NCI-H226 (cell line): Measurements from ENCODE around the gene ZNF778.

Experiments
- DNase-seq: peaks from one replicate; pipeline ENCODE4 v3.0.0-alpha.2; 2015

Gene ZNF778

DNA sequence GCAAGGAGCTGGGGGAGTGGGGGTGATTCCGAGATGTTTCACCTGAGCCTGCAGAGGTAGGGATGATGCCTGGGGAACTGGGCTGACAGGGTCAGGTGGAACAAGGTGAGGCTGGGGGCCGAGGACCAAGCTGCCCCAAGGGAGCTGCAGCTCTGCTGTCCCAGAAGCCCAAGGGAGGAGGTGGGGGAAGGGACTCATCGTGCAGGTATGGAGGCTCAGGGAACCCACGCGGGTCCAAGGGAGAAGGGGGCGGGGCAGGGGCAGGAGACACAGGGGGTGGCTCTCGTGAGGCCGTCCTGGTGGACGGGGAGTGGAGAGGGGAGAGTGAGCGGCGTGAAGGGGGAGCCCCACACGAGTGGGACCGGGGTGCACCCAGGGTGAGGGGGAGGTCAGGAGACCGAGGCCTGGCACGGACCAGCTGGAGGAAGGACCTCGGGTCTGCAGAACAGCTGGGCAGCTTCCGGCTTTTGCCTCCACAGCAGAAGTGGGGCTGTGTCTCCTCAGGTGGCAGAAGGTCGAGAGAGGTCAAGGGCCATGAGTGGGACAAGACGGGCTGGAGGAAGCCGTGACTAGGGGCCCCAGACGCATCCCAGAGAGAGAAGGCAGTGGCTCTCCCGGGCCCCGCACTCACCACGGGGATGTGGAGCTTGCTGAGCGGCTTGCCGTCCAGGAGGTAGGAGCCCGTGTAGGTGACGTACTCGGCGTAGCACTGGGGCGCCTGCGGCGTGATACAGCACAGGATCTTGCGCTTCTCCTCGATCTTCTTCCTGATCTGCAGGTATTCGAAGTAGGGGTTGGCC is 61.1 kb downstream of the ZNF778 start:
- no peak for DNase-seq

DNA sequence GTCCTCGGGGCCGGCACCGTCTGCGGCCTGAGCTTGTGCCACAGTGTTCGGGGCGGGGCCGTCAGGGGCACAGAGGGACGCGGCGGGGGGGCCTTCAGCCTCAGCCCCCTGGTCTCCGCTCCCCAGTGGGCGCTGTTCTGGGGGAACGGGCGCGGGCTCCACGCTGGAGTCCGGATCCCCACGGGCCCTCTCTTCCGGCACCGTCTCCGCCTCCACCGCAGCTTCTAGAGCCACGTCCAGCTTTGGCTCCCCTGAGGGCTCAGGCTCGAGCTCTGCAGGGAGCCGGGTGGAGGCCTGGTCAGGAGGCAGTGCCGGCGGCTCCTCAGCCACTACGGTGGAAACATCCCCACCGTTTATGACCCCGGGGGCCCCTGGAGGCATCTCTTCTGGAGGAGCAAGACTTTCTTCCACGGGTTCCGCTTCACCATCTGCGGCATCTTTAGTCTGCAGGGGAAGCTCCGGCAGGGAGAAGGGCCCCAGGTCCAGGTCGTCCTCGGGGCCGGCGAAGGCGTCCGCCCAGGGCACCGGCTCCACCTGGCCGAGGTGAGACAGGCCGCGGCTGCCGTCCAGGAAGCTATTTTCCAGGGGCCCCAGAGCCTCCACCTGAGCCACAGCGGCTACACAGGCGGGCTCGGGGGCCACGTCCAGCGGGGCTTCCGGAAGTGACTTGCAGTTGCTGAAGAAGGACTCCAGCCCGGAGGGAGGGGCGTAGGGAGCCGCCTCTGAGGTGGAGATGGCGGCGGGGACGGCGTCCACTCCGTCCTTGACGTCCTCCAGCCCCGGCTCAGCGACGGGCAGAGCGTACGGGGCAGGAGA is 62.4 kb downstream of the ZNF778 start:
- DNase-seq: no peak

DNA sequence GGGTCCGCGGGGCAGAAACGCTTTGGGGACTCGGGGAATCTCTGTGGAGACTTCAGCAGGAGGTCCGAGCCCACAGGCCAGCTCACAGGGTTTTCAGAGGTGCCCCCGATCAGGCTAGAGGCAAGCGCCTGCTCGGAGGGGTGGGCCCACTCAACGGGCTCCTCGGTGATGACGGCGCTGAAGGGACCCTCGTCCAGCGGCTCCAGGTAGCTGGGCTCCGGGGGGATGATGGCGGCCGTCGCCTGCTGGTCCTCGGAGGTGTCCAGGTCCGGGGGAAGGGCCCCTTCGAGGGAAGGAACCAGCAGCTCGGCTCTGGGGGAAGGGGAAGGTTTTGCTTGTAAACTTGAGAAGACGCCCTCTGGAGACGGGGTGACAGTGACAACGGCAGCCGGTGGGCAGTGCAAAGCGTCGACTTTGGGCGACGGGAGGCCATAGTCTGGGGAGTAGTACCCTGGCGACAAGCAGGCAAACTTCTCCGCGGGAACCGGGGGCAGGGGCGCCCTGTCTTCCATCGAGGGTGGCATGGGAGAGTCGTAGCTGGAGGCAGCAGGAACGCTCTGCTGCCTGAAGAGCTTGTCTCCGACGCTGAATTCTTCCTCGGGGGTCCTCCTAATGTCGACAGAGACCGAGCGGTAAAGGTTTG is 63.2 kb downstream of the ZNF778 start:
- no peak for DNase-seq

DNA sequence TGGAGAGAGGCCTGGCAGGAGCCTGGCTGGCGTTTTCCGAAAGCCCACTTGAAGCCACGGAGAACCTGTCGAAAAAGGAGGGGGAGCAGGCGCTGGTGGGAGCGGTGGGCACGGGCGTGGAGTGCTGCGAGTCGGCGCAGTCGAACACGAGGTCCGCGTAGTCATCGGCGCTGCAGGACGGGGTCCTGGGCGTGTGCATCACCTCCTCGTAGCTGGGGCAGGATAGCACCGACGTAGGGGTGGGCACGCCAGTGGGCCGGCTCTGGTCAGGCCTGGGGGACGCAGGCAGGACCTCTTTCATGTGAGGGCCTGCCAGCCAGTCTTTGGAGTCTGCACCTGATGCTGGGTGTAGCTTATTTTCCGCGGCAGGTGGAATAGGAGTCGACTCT is 63.7 kb downstream of the ZNF778 start:
- no peak for DNase-seq

DNA sequence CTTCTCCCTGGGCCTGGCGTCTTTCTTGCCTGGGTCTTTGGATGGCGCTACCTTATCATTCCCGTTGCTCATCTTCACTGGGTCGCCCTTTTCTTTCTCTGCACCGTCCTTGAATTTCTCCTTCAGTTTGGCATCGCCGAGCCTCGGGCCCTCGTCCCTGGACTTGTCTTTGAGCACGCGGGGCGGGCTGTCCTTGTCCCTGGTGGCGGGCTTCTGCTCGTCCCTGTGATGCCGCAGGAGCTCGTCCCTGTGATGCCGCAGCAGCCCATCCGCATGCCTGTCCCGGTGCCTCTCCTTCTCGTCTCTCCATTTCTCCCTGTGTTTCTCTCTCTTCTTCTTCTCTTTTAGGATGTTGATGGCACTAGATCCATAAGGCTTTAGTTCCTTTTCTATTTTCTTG is 64.3 kb downstream of the ZNF778 start:
- DNase-seq: no peak

DNA sequence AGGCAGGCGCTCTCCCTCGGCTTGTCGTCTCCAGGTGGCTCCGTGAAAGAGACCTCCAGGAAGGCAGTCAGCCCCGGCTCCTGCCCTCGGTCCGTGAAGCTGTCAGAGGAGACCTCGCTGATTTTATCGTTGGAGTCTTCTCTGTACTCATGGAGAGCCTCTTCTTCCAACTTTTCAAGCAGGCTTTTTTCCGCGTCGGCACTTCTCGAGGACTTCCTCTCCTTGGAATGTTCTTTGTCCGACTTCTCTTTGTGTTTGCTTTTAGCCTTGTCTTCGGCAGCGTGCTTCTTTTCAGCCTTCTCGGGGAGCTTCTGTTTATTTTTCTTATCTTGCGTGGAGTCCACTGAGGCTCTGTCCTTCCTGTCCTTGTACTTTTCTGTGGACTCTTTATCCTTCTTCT is 65.0 kb downstream of the ZNF778 start:
- DNase-seq: no peak

DNA sequence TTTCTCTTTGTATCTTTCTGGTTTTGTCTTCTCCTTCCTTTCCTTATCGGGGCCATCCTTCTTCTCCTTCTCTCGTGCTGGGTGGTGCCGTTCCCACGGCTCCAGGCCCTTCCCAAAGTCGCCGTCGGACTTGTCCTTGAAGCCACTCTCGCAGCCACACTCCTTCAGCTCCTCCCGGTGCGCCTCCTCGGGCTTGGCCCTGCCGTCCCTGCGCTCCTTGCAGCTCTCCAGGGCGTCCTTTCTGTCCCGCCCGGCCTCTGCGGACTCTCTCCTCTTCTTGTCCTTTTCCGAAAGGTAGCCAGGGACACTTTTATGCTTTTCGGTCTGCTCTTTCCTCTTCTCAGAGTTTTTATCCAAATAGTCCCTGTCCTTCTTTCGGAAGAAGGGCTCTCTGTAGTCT is 65.9 kb downstream of the ZNF778 start:
- no peak for DNase-seq

DNA sequence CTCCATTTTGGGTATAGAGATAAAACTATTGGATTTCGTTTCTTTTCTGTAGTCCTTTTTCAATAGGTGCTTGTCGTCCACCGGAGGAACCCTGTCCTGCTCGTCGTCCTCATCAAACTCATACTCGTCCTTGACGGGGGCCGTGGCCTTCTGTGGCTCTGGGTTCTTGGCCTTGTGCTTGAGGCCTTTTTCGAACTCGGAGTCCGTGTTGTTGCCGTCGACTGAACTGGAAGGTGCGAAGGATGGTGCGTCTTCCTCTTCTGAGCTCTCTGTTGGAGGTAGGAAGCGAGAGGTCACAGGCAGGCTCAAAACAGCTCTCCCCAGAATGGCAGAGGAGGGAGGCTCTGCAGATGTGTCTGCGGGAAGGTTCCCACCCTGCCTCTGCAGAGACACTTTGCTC is 67.9 kb downstream of the ZNF778 start:
- DNase-seq: no peak

DNA sequence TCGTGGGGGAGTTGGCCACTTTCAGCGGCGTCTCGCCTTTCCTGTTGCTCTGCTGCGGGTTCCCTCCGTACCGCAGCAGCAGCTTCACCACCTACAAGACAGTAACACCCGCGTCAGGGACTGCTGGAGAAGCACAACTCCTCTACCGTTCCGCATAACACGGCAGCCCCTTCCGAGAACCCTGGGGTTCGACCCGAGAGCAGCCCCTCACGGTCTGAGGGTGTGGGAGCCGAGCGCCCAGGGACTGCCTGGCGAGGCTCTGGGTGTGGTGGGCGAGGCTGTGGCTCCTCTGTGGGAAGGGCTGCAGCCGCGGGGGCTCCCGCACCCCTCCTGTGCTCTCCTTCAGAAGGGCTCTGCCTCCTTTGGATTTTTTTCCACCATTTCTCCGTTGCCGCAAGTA is 68.6 kb downstream of the ZNF778 start:
- DNase-seq: no peak
